Glomerular visceral epithelial cell (primary cell): ENCODE results near the gene CAMK2A.
A peak's percentile ranks its signal among the peaks of the same experiment; 100 is the strongest.

Source experiments
- DNase-seq: peaks from one replicate; pipeline ENCODE4 v3.0.0-alpha.2; 2016; ENCODE audit errors: extremely low spot score

CAMK2A gene

GRCh38 chr5:150316320-150316719 lies 26.7 kb upstream of the CAMK2A start:
- no peak for DNase-seq

GRCh38 chr5:150315245-150315644 lies 25.7 kb upstream of the CAMK2A start:
- DNase-seq: no peak

GRCh38 chr5:150313921-150314716 lies 24.5 kb upstream of the CAMK2A start:
- DNase-seq: peak; percentile 50

GRCh38 chr5:150313501-150313900 lies 23.9 kb upstream of the CAMK2A start:
- DNase-seq: no peak

GRCh38 chr5:150312518-150312917 lies 22.9 kb upstream of the CAMK2A start:
- no peak for DNase-seq

- DNase-seq: no peak
These were observed 21.6 kb upstream of the CAMK2A start for GRCh38 chr5:150311015-150311692.

GRCh38 chr5:150310246-150310645 lies 20.7 kb upstream of the CAMK2A start:
- no peak for DNase-seq

GRCh38 chr5:150309886-150310239 lies 20.3 kb upstream of the CAMK2A start:
- DNase-seq: no peak

- DNase-seq: no peak
These were observed 19.7 kb upstream of the CAMK2A start for GRCh38 chr5:150309101-150309885.

- DNase-seq: no peak
These were observed 18.2 kb upstream of the CAMK2A start for GRCh38 chr5:150307617-150308426.

- DNase-seq: no peak
These were observed 17.2 kb upstream of the CAMK2A start for GRCh38 chr5:150306775-150307174.

- no peak for DNase-seq
These were observed 16.0 kb upstream of the CAMK2A start for GRCh38 chr5:150305557-150305956.

GRCh38 chr5:150305095-150305494 lies 15.5 kb upstream of the CAMK2A start:
- DNase-seq: no peak

GRCh38 chr5:150304481-150305081 lies 15.0 kb upstream of the CAMK2A start:
- no peak for DNase-seq

GRCh38 chr5:150303660-150304386 lies 14.2 kb upstream of the CAMK2A start:
- no peak for DNase-seq

GRCh38 chr5:150303070-150303615 lies 13.6 kb upstream of the CAMK2A start:
- DNase-seq: no peak

- peak; percentile 86 for DNase-seq
These were observed 12.9 kb upstream of the CAMK2A start, which contains the start of gene ARSI for GRCh38 chr5:150302301-150303069. Gene ARSI, minus strand, starts transcription at chr5:150302905. Its CDS starts 532 bp downstream, at chr5:150302373.

GRCh38 chr5:150301901-150302300 lies 12.3 kb upstream of the CAMK2A start:
- DNase-seq: no peak

- no peak for DNase-seq
These were observed 11.6 kb upstream of the CAMK2A start for GRCh38 chr5:150301170-150301505.
